Activated CD8-positive, alpha-beta memory T cell treated with anti-CD3 and anti-CD28 coated beads, Interleukin-2, amount 50 U/mL, for 24 hours (primary cell): ENCODE measurements around the gene CLSTN3.

Experiments
- DNase-seq: peaks from one replicate; pipeline ENCODE4 v3.0.0-alpha.2; 2020; ENCODE audit errors: extremely low read depth

The CLSTN3 gene

GRCh38 chr12:7125632-7126227 is 4.4 kb upstream of the CLSTN3 start:
- no peak for DNase-seq

GRCh38 chr12:7127916-7128626 is 2.1 kb upstream of the CLSTN3 start:
- no peak for DNase-seq

- DNase-seq, result no peak
These were observed 1.4 kb upstream of the CLSTN3 start, which contains the start of gene RBP5 for GRCh38 chr12:7128681-7129286. Gene RBP5 (minus strand): TSS chr12:7128889. CDS start chr12:7128775, 114 bp downstream.

GRCh38 chr12:7129287-7129871 is 792 bp upstream of the CLSTN3 start:
- DNase-seq, result no peak

GRCh38 chr12:7130701-7131501 is 730 bp downstream of the CLSTN3 start:
- DNase-seq, result peak; percentile 25

- DNase-seq, result no peak
These were observed 1.3 kb downstream of the CLSTN3 start for GRCh38 chr12:7131502-7131866.

- DNase-seq, result no peak
These were observed 4.4 kb downstream of the CLSTN3 start for GRCh38 chr12:7134396-7135166.

- DNase-seq, result no peak
These were observed 5.9 kb downstream of the CLSTN3 start for GRCh38 chr12:7136071-7136470.

GRCh38 chr12:7136676-7137075 is 6.5 kb downstream of the CLSTN3 start:
- no peak for DNase-seq

GRCh38 chr12:7137908-7138307 is 7.7 kb downstream of the CLSTN3 start:
- DNase-seq, result no peak

- no peak for DNase-seq
These were observed 9.0 kb downstream of the CLSTN3 start for GRCh38 chr12:7139200-7139599.

- DNase-seq, result no peak
These were observed 11.3 kb downstream of the CLSTN3 start for GRCh38 chr12:7141351-7142005.

GRCh38 chr12:7142056-7142644 is 12.0 kb downstream of the CLSTN3 start:
- DNase-seq, result peak; percentile 14

- no peak for DNase-seq
These were observed 12.8 kb downstream of the CLSTN3 start for GRCh38 chr12:7142809-7143465.

GRCh38 chr12:7143564-7143963 is 13.4 kb downstream of the CLSTN3 start:
- DNase-seq, result no peak

GRCh38 chr12:7144414-7145120 is 14.4 kb downstream of the CLSTN3 start:
- no peak for DNase-seq

- DNase-seq, result no peak
These were observed 15.5 kb downstream of the CLSTN3 start for GRCh38 chr12:7145671-7146070.

GRCh38 chr12:7146228-7146627 is 16.1 kb downstream of the CLSTN3 start:
- no peak for DNase-seq

- no peak for DNase-seq
These were observed 16.7 kb downstream of the CLSTN3 start for GRCh38 chr12:7146906-7147305.
